ENCODE results near the gene POLR2J.

POLR2J gene

GRCh38 chr7:102434039-102434486 is 44.7 kb downstream of the POLR2J start:
- DNase-seq = no peak

GRCh38 chr7:102433219-102434038 is 45.3 kb downstream of the POLR2J start, which contains the start of gene ORAI2:
ORAI2 (plus strand) TSS chr7:102433575; CDS start chr7:102438957, 5,382 bp downstream.
- DNase-seq = peak; percentile 88

- DNase-seq = no peak
These were observed 46.1 kb downstream of the POLR2J start for GRCh38 chr7:102432442-102433218.

GRCh38 chr7:102431617-102432298 is 47.0 kb downstream of the POLR2J start:
- peak; percentile 35 for DNase-seq

GRCh38 chr7:102429141-102429899 is 49.4 kb downstream of the POLR2J start:
- no peak for DNase-seq

GRCh38 chr7:102427019-102427405 is 51.7 kb downstream of the POLR2J start:
- DNase-seq = no peak

GRCh38 chr7:102426268-102427018 is 52.3 kb downstream of the POLR2J start:
- peak; percentile 68 for DNase-seq

GRCh38 chr7:102425639-102426267 is 53.0 kb downstream of the POLR2J start:
- DNase-seq = peak; percentile 70

GRCh38 chr7:102424787-102425218 is 53.9 kb downstream of the POLR2J start:
- no peak for DNase-seq

GRCh38 chr7:102424129-102424551 is 54.6 kb downstream of the POLR2J start:
- DNase-seq = no peak

All from activated T-cell treated with anti-CD3 and anti-CD28 coated beads for 4 hours (primary cell).